ENCODE results near the gene FAM193A.

GRCh38 chr4:2745516-2745915, 209.1 kb downstream of the FAM193A start:
- TF ChIP-seq CTCF (IDR thresholded peaks at IDR 0.05) = no peak
- TF ChIP-seq EP300 (IDR thresholded peaks at IDR 0.05) = no peak
